ENCODE results near the gene CDC6.
"Not testable (repeated sequence)": the region's sequence is repeated elsewhere in the genome, so short reads cannot be mapped to it uniquely, and the experiment has no call there.

CDC6 gene

GRCh38 chr17:40290629-40291280 is 3.1 kb downstream of the CDC6 start:
- DNase-seq = no peak

DNA sequence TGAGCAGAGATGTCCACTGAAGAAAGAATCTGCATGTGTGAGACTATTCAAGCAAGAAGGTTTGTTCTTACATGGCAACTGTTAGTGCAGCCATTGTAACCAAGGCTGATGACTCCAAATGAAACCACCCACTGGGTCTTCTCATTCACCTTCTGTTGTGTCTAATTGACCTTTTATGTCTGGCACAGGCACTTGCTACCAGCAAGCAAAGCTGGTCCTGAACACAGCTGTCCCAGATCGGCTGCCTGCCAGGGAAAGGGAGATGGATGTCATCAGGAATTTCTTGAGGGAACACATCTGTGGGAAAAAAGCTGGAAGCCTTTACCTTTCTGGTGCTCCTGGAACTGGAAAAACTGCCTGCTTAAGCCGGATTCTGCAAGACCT is 3.6 kb downstream of the CDC6 start:
- no peak for DNase-seq

DNA sequence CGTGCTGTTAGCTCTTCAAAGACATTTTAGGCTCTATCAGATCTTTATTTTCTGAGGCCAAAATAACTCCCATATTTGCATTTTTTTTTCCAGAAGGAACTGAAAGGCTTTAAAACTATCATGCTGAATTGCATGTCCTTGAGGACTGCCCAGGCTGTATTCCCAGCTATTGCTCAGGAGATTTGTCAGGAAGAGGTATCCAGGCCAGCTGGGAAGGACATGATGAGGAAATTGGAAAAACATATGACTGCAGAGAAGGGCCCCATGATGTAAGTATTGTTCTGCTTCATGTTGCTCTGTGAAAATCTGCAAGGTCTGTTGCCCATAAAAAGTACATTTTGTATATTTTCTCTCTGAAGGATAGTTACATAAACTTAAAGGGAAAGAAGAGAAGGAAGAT is 5.7 kb downstream of the CDC6 start:
- no peak for DNase-seq

DNA sequence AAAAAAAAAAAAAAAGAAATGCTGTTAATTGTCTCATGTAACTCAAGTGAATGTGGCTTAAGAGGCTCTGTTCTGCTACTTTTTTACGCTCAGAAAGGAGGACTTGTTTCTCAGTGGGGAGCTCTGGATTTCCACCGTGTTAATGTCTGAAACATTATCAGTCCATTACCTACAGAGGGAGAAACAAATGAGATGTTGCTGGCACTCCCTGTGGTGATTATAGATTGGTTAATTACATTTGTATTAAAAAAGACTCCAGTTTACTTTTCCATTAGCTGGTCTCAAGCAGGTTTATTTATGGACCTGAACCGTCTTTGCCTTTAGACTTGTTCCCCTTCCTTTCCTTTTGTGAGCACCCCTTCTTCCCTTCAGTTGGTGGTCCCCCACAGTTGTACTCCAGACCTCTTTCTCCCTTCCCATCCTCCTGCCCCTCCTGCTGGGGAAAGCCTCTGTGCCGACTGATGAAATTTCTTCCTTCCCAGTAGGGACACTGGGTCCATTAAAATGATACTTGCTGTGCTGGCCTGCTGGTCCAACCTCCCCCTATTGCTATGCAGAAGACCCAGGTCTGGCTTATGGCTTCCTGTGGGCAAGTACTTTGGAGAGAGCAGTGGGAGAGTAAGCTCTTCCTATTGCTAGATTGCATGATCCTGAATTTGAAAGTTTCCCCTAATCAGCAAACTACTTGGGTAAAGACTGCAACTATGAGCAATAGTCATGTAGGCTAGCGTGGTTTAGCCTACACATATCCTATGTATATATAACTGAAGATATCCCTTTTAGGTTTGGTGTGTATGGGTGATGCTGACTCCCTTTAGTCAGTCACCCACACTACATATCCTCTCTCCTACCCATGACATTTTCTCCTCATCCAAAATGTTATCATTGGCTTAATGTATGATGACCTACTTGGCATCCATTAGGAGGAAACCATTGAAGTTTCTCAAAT is 8.1 kb downstream of the CDC6 start:
- DNase-seq = no peak

- DNase-seq = no peak
These were observed 9.8 kb downstream of the CDC6 start for GRCh38 chr17:40297511-40297910.

- no peak for DNase-seq
These were observed 11.0 kb downstream of the CDC6 start for GRCh38 chr17:40298726-40299125.

GRCh38 chr17:40299159-40299757 is 11.6 kb downstream of the CDC6 start:
- DNase-seq = not testable (repeated sequence)

DNA sequence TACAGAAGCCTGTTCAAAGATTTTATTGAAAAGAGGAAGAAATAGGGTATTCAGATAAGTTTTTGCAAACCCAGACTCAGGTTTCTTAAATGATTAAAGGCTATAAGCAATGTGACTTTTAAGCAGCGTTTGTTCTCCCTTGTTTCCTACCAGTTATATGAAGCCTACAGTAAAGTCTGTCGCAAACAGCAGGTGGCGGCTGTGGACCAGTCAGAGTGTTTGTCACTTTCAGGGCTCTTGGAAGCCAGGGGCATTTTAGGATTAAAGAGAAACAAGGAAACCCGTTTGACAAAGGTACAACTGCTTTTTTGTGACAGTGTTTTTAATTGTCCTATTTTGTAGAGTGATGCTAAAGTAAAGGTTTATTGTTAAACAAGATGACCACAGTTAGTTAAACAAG is 13.6 kb downstream of the CDC6 start:
- DNase-seq = no peak

- DNase-seq = peak; percentile 82
These were observed 15.5 kb downstream of the CDC6 start for GRCh38 chr17:40303009-40303657.

DNA sequence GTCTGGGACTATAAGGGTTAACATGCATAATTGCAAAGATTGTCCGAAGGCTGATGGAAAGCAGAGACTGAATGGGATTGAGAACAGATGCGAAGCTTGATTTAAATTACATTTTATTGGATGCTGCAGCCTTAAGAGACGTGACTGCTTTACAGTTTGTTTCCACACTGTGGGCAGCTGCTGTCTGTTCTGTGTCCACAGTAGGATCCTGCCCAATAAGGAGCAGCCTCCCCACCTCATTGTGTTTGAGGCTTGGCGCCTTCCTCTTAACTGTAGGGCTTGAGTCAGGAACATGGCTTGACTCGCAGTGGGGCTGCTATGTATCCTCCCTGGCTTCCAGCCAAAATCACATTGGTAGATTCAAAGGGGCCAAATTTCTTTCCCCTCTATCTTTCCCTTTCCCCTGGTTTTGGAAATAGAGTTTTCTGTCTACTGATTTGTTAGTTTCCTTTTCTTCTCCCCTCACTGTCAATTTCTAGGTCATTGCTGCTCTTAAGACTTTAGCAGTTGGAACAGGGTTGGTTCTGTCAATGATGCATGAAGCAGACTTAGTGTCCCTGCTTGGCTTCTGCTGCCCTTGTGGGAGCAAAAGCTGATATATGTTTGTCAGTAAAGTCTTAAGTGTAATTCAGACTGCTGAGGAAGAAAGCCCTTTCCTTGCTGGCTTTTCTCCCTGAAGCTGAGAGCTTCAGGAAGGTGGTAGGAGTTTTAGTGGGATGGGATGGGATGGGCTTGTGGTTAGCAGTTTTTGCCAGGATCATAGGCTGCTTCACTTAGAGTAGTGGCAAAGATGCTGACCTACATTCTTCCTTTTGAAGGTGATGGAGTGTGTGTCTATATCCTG is 16.3 kb downstream of the CDC6 start:
- DNase-seq = no peak

DNA sequence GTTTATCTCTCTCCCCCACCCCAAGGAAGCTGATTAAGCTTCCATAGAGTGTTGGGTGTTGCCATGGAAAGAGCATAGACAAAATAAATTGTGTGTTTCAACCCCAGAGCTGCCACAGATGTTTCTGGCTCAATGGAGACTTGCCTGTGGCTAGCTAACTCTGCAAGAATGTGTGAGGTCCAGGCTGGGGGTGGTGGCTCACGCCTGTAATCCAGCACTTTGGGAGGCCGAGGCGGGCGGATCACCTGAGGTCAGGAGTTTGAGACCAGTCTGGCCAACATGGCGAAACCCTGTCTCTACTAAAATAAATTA is 16.8 kb downstream of the CDC6 start:
- not testable (repeated sequence) for DNase-seq

- DNase-seq = not testable (repeated sequence)
These were observed 17.2 kb downstream of the CDC6 start for GRCh38 chr17:40304866-40305265.

GRCh38 chr17:40306395-40306794 is 18.7 kb downstream of the CDC6 start:
- DNase-seq = no peak

DNA sequence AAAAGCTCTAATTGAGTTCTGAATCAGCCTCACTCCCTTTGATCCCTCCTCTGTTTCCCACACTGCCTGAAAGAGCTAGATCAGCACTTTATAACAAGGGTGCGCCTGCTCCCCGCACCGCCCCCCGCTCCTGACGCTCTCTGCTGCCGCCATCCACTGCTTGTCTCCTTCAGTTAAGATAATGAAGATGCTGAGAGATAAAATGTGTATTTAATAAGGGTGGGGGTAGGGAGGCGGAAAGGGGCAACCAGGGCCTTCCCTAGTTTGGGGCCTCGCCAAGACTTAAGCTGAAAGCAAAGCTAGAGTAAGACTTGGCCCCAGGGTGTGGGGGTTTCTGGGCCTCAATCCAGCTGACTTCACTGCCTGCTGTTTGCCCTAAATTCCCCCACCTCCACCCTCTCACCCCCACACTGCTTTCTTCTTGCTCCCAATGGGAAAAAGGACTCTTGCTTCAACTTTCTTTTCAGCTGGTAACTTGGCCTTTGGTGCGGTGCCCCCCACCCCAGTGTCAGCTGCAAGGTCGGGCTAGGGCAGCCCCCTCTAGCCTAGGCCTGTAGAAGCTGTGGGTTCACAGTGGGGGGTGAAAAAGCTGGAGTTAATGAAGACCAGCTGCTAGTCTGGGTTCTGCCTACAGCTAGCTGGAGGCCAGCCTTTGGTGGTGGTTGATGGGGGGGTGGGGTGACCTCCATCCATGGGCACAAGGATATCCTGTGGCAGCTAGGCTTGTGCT is 19.5 kb downstream of the CDC6 start:
- DNase-seq = peak; percentile 56

DNA sequence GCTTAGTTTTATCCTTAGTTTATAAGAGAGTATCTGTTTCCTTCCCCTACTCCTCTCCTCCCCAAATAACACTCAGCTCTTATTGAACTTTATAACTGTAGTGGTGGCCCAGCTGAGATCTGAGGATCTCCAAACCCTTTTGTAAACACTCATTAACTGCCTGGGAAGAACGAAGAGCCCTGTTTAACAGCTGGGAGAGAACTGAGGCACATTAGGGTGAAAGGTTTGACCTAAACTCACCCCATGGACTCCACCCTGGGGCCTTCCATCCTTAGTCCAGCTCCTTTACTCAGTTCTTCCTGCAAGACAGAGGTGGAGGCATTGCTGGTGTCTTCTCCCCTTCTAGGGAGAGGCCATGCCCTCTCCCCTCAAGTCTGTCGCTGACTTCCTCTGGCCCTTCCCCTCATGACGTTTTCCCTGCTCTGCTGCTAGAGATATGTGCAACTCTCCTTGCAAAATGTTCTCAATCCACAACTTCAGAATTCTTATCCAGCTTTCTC is 20.1 kb downstream of the CDC6 start:
- peak; percentile 83 for DNase-seq

- DNase-seq = peak; percentile 35
These were observed 21.6 kb downstream of the CDC6 start, which contains the start of gene RARA for GRCh38 chr17:40309031-40309948. Gene RARA, plus strand, starts transcription at chr17:40309180. Its CDS starts 22,039 bp downstream, at chr17:40331219.

GRCh38 chr17:40309949-40310510 is 22.4 kb downstream of the CDC6 start:
- no peak for DNase-seq

GRCh38 chr17:40310882-40311391 is 23.3 kb downstream of the CDC6 start:
- no peak for DNase-seq

GRCh38 chr17:40311575-40311974 is 23.9 kb downstream of the CDC6 start:
- no peak for DNase-seq
